AG08395 (cell line): Measurements from ENCODE around the gene ATP10D.
"Not testable (repeated sequence)": the region's sequence is repeated elsewhere in the genome, so short reads cannot be mapped to it uniquely, and the experiment has no call there.

Experiments used
- DNase-seq: peaks from one replicate; pipeline ENCODE4 v3.0.0; 2012; ENCODE audit warnings: mixed read lengths, low spot score

The ATP10D gene

GRCh38 chr4:47535567-47536147 is 50.6 kb downstream of the ATP10D start:
- no peak for DNase-seq

GRCh38 chr4:47536966-47537365 is 51.9 kb downstream of the ATP10D start:
- no peak for DNase-seq

GRCh38 chr4:47538111-47538824 is 53.2 kb downstream of the ATP10D start:
- no peak for DNase-seq

GRCh38 chr4:47538825-47539154 is 53.7 kb downstream of the ATP10D start:
- DNase-seq: no peak

- DNase-seq: not testable (repeated sequence)
Measured at GRCh38 chr4:47542640-47543039, 57.6 kb downstream of the ATP10D start.

GRCh38 chr4:47543331-47543730 is 58.3 kb downstream of the ATP10D start:
- no peak for DNase-seq

GRCh38 chr4:47550357-47550756 is 65.3 kb downstream of the ATP10D start:
- not testable (repeated sequence) for DNase-seq

- DNase-seq: no peak
Measured at GRCh38 chr4:47550899-47551548, 65.9 kb downstream of the ATP10D start.

GRCh38 chr4:47551682-47552081 is 66.6 kb downstream of the ATP10D start:
- DNase-seq: peak; percentile 42

GRCh38 chr4:47553329-47554125 is 68.5 kb downstream of the ATP10D start:
- no peak for DNase-seq

GRCh38 chr4:47555920-47556319 is 70.8 kb downstream of the ATP10D start:
- DNase-seq: not testable (repeated sequence)

- DNase-seq: no peak
Measured at GRCh38 chr4:47557255-47557654, 72.2 kb downstream of the ATP10D start.

- DNase-seq: no peak
Measured at GRCh38 chr4:47560682-47561081, 75.6 kb downstream of the ATP10D start.

- DNase-seq: no peak
Measured at GRCh38 chr4:47561331-47561730, 76.3 kb downstream of the ATP10D start.

- DNase-seq: no peak
Measured at GRCh38 chr4:47562297-47562696, 77.2 kb downstream of the ATP10D start.

- no peak for DNase-seq
Measured at GRCh38 chr4:47566566-47566965, 81.5 kb downstream of the ATP10D start.

- DNase-seq: no peak
Measured at GRCh38 chr4:47566969-47567368, 81.9 kb downstream of the ATP10D start.

GRCh38 chr4:47567511-47567910 is 82.4 kb downstream of the ATP10D start:
- no peak for DNase-seq

GRCh38 chr4:47570816-47571215 is 85.7 kb downstream of the ATP10D start:
- no peak for DNase-seq

- DNase-seq: no peak
Measured at GRCh38 chr4:47572981-47573380, 87.9 kb downstream of the ATP10D start.

- no peak for DNase-seq
Measured at GRCh38 chr4:47577779-47578553, 92.9 kb downstream of the ATP10D start.

- no peak for DNase-seq
Measured at GRCh38 chr4:47579235-47579634, 94.2 kb downstream of the ATP10D start.
